HT-29 (cell line): ENCODE measurements around the gene SLC16A4. TPM values are rescaled to one million over a fixed set of nuclear protein-coding genes. Genes with fewer than 3 reads are reported as not detected.
"Not testable (repeated sequence)": the region's sequence is repeated elsewhere in the genome, so short reads cannot be mapped to it uniquely, and the experiment has no call there.

Experiments used
- DNase-seq: peaks from one replicate; pipeline ENCODE4 v3.0.0-alpha.2; 2015; ENCODE audit warnings: low spot score
- total RNA-seq: library from RNA; depleted of rRNA; stranded (reverse); fragments of >200 nt; shearing (Covaris generic); gene quantifications from 2 replicates; pipeline ENCODE4 v1.2.3, GENCODE V29; 2014

The SLC16A4 gene
- total RNA-seq, 1 experiment from 2014 or later: 4.8 TPM

- DNase-seq: no peak
Measured at GRCh38 chr1:110409316-110409715, 18.5 kb upstream of the SLC16A4 start.

DNA sequence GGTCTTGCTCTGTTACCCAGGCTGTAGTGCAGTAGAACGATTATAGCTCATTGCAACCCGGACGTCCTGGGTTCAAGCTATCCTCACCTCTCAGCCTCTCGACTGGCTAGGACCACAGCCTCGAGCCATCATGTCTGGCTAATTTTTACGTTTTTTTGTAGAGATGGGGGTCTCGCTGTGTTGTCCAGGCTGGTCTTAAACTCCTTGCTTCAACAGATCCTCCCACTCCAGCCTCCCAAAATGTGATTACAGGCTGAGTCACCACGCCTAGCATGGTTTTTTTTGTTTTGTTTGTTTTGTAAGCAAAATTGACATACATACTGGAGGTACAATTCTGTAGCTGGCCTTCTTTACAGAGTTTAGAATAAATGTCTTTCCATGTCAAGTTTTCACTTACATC is 17.7 kb upstream of the SLC16A4 start:
- DNase-seq: no peak

DNA sequence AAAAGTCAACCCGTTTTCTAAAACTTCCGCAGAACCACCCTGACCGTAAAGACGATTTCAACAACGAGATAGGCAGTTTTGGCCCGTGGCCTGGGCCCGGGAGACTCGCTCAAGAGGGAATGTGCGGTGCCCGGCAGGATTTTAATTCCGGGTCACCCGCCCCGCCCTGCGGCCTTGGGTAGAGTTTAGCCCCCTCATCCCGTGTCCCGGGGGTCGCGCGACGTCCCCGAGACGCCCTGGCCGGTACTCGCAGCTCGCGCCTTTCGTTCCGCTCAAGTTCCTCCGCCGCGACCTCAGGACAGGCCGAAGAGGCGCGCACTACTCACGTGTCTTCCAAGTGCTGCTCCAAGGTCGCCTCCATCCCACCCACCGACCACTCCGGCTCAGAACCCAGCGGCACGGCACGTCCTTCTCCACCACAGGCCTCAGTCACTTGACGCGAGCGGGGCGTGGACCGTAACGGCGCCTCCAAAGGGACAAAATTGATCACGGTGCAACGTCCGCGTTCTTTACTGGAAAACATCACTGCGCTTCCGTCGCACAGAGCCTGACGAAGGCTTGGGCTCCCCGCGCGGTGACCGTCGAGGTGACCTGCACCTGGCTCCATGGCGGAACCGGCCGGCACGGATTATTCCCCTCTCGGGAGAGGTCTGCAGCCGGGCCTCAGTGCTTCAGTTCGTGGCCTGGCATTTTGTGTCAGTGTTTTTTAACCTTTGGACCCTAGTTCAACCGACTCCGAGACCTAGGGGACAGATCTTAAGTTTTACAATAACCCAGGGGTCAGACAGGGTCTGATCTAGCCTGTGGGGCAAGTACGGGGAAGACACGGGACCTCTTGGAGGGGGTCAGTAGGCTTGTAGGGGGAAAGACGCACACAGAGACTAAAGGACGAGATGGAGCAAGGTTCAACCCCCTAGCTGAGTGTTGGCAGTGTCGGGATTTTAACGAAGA is 16.7 kb upstream of the SLC16A4 start, which contains the start of gene LAMTOR5:
TSS of gene LAMTOR5 (minus strand) at position 435 of the 951 bp plus-strand sequence. CDS start at position 361, 74 bp downstream.
- peak; percentile 90 for DNase-seq

DNA sequence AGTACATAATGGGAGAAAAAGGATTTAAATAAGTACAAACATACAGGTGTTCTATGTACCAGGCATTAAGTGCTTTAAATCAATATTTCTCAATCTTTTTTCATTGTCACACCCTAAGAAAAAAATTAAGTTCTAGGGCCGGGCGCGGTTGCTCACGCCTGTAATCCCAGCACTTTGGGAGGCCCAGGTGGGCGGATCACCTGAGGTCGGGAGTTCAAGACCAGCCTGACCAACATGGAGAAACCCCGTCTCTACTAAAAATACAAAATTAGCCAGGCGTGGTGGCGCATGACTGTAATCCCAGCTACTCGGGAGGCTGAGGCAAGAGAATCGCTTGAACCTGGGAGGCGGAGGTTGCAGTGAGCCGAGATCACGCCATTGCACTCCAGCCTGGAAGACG is 15.6 kb upstream of the SLC16A4 start:
- not testable (repeated sequence) for DNase-seq

DNA sequence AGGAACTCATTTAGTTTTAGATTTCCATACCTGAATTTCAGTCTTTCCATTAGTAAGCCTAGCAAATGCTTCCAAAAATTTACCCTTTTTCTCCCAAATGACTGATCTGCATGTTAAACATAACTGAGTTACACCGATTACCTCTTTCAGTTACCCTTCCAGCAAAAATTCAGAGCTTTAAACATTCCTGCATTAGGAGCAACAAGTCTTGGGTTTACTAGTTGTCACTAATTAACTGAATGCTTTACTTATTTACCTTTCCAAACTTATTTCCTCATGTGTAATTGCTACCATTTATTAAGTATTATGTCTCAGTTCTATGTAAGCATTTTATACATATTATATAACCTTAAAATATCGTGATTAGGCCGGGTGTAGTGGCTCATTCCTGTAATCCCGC is 13.6 kb upstream of the SLC16A4 start:
- no peak for DNase-seq

DNA sequence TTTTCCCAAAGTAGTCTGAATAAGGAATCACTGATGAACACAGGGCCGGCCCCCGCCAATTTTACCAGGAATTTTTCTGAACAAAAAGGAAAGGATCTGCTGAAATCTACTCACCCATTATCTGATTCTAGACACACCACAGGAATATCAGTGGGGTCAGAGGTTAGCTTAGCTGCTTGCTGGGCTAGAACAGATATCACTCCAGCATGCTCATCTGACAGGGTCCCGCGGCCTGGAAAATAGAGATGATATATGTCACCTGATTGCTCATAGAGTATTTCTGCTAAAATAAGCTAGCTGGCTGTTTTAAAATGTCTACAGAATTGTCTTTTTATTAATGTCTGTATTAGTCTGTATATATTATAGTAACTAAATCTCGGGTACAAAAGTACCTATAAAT is 13.0 kb upstream of the SLC16A4 start:
- no peak for DNase-seq

- not testable (repeated sequence) for DNase-seq
Measured at GRCh38 chr1:110396259-110396958, 5.6 kb upstream of the SLC16A4 start.

GRCh38 chr1:110394493-110394820 is 3.6 kb upstream of the SLC16A4 start:
- no peak for DNase-seq

- DNase-seq: peak; percentile 74
Measured at GRCh38 chr1:110393691-110394492, 3.1 kb upstream of the SLC16A4 start.

DNA sequence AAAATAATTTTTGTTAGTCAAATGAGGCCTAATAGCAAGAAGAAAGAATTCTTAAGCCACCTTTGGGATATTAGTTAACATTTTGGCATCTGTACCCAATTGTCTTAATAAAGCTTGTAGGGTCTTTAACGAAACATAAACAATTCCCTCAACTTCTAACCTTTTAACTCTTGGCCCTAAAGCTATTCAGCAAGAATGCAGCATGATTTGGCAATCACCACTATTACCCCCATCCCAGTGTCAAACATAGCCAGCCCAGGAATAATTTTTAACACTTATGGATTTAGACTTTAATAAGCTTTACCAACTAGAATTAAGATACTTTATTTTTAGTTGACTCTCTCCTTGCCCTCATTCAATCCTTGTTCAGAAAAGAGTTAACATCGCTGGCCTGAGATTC is 2.5 kb upstream of the SLC16A4 start:
- DNase-seq: no peak

DNA sequence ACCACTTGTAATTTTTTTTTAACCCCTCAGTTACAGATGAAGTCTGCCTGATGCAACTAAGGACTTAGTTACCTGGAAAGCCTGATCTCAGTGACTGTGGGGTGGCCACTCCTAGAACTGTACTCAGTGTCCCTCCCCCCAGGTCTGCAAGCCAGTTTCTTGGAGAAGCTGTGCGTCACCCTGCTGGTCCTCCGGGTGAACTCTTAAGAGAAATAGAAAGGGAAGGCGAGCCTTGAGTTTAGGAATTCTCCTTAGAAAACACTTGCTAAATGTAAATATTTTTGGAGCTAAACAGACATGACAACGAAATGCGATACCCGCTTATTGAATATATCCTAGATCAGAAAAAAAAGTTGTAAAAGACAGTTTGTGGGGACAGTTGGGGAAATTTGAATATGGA is 730 bp downstream of the SLC16A4 start:
- DNase-seq: peak; percentile 66

- DNase-seq: no peak
Measured at GRCh38 chr1:110387048-110387754, 3.6 kb downstream of the SLC16A4 start.

GRCh38 chr1:110385369-110385768 is 5.5 kb downstream of the SLC16A4 start:
- DNase-seq: no peak

- no peak for DNase-seq
Measured at GRCh38 chr1:110384581-110385321, 6.1 kb downstream of the SLC16A4 start.

GRCh38 chr1:110383251-110383990 is 7.4 kb downstream of the SLC16A4 start:
- DNase-seq: peak; percentile 16

DNA sequence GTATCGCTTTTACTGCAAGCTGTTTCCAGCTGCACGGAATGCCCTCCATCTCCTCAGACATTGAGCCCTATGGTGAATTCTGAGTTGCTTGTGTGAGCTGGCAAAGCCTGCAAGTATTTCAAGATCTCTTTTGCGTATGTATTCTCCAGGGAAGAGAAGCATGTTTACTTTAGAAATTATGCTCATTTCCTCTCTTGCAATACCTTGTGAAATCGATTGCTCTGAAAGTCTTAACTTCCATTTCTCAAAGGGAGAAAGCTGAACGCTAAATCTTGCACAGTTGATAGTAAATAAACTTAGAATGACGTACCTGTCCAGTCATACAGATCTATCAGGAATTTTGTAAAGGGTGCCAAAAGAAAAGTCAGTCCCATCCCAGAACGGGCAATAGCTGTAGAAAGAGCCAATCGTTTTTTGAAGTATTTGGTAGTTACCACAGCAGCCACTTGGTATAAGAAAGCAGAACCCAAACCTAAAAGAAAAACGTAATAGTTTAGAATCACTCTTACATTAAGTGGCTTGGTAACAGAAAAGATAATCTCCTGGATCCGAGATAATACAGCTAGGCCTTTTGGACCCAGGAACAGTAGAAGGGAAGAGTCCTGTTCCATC is 10.0 kb downstream of the SLC16A4 start:
- DNase-seq: no peak

DNA sequence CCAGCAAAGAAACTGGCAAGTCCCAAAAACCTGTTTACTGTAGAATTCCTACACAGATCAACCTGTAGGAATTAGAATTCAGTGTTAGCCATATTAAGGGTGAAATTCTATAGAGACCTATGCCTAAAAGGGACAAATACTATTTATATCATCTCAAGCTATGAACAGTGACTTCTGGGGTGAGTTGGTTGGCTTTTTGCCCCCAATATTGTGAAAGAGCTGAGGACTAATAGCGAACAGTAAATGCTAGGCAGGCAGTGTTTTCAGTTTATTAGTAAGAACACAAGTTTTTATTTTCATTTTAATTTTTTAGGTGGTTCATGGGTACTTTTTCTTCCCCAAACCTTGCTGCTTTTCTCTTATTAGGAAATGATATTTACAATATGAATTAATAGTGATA is 15.3 kb downstream of the SLC16A4 start:
- no peak for DNase-seq

GRCh38 chr1:110370827-110371226 is 20.0 kb downstream of the SLC16A4 start:
- DNase-seq: no peak

- no peak for DNase-seq
Measured at GRCh38 chr1:110364221-110364620, 26.6 kb downstream of the SLC16A4 start.
